ENCODE results near the gene RNASE4. TPM values are rescaled to one million over a fixed set of nuclear protein-coding genes. Genes with fewer than 3 reads are reported as not detected.

RNASE4 gene
- total RNA-seq, 1 experiment from 2014 or later, result 5.9 TPM

GRCh38 chr14:20707622-20708021 lies 23.3 kb downstream of the RNASE4 start:
- Histone ChIP-seq H3K27ac (ENCODE audit: low read length) (peak overlapping the region; percentile 29), H3K9me2 (replicated peaks; ENCODE audit: low read length) (no peaks in the 10 kb centered on the region)

GRCh38 chr14:20711261-20711660 lies 26.9 kb downstream of the RNASE4 start:
- no TSS peak for BruUV-seq (replicated peaks)
- CTCF ChIA-PET, result no interaction called here
- intact Hi-C loops (cut with micrococcal nuclease), result no loop called here

More at GRCh38 chr14:20707622-20708021, 23.3 kb downstream of the RNASE4 start:
- BruUV-seq (replicated peaks), result no TSS peak
- no peaks in the 10 kb centered on the region; the same call in 1 of the 2 replicates for H3K4me1 ChIP-seq (ENCODE audit: insufficient read depth, low read length)
- no peak overlapping the region for H3K9ac ChIP-seq (ENCODE audit: low read length)
- ATAC-seq (no peak; the same call in 1 of the 2 replicates), DNase-seq (peak; percentile 70)
- H2AFZ ChIP-seq (ENCODE audit: low read length), result no peak overlapping the region
- CTCF ChIA-PET, result no interaction called here
- peaks cover 21% of the 10 kb centered on the region; the same call in 1 of the 2 replicates for H3K27me3 ChIP-seq (ENCODE audit: low read length)
- H3K4me3 ChIP-seq (ENCODE audit: low read length), result no peak overlapping the region
- H3K36me3 ChIP-seq (ENCODE audit: low read depth, low read length), result no peaks in the 10 kb centered on the region
- no peaks in the 10 kb centered on the region for H3F3A ChIP-seq (ENCODE audit: low read length, unreplicated experiment)
- no peak overlapping the region for H3K4me2 ChIP-seq (ENCODE audit: low read length)
- intact Hi-C loops (cut with micrococcal nuclease), result no loop called here
- TF ChIP-seq CTCF (conservative IDR thresholded peaks at IDR 0.05; ENCODE audit: low read depth, low read length) (no peak), EZH2phosphoT487 (IDR thresholded peaks at IDR 0.05; ENCODE audit: borderline replicate concordance, low read length) (no peak), EZH2 (IDR thresholded peaks at IDR 0.05; ENCODE audit: low read length, unreplicated experiment) (no peak)
- H3K9me3 ChIP-seq (ENCODE audit: low read length), result no peaks in the 10 kb centered on the region
- H4K20me1 ChIP-seq (ENCODE audit: low read length), result no peaks in the 10 kb centered on the region
- H3K79me2 ChIP-seq (ENCODE audit: low read length), result no peaks in the 10 kb centered on the region
- POLR2A ChIA-PET (ENCODE audit: unreplicated experiment), result no interaction called here

More at GRCh38 chr14:20711261-20711660, 26.9 kb downstream of the RNASE4 start:
- Histone ChIP-seq H3K4me2 (ENCODE audit: low read length) (no peak overlapping the region), H3K9me3 (ENCODE audit: low read length) (no peaks in the 10 kb centered on the region), H3K36me3 (ENCODE audit: low read depth, low read length) (no peaks in the 10 kb centered on the region), H3F3A (ENCODE audit: low read length, unreplicated experiment) (no peaks in the 10 kb centered on the region), H3K4me3 (ENCODE audit: low read length) (no peak overlapping the region), H3K9ac (ENCODE audit: low read length) (no peak overlapping the region), H4K20me1 (ENCODE audit: low read length) (no peaks in the 10 kb centered on the region), H3K27me3 (ENCODE audit: low read length) (peaks cover 18% of the 10 kb centered on the region; the same call in 1 of the 2 replicates), H2AFZ (ENCODE audit: low read length) (no peak overlapping the region), H3K9me2 (replicated peaks; ENCODE audit: low read length) (no peaks in the 10 kb centered on the region), H3K4me1 (ENCODE audit: insufficient read depth, low read length) (no peaks in the 10 kb centered on the region; the same call in 1 of the 2 replicates), H3K79me2 (ENCODE audit: low read length) (no peaks in the 10 kb centered on the region), H3K27ac (ENCODE audit: low read length) (no peak overlapping the region)
- POLR2A ChIA-PET (ENCODE audit: unreplicated experiment), result no interaction called here
- TF ChIP-seq CTCF (conservative IDR thresholded peaks at IDR 0.05; ENCODE audit: low read depth, low read length), result no peak
- TF ChIP-seq EZH2phosphoT487 (IDR thresholded peaks at IDR 0.05; ENCODE audit: borderline replicate concordance, low read length), result no peak
- TF ChIP-seq EZH2 (IDR thresholded peaks at IDR 0.05; ENCODE audit: low read length, unreplicated experiment), result no peak
- DNase-seq (no peak), ATAC-seq (no peak)

All from PC-3 (cell line).